ENCODE results near the gene DLD. TPM values are rescaled to one million over a fixed set of nuclear protein-coding genes. Genes with fewer than 3 reads are reported as not detected.
A peak's percentile ranks its signal among the peaks of the same experiment; 100 is the strongest.

Gene DLD, protein sequence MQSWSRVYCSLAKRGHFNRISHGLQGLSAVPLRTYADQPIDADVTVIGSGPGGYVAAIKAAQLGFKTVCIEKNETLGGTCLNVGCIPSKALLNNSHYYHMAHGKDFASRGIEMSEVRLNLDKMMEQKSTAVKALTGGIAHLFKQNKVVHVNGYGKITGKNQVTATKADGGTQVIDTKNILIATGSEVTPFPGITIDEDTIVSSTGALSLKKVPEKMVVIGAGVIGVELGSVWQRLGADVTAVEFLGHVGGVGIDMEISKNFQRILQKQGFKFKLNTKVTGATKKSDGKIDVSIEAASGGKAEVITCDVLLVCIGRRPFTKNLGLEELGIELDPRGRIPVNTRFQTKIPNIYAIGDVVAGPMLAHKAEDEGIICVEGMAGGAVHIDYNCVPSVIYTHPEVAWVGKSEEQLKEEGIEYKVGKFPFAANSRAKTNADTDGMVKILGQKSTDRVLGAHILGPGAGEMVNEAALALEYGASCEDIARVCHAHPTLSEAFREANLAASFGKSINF
- polyA plus RNA-seq = 108 to 153 TPM (median 143 TPM) in 3 replicates
- polyA plus RNA-seq (2011; ENCODE audit: low read depth) = 39.2 TPM
- polyA plus RNA-seq (2011; cell fraction: cytosol; rRNA removed) = 106 and 210 TPM in 2 replicates
- 151 and 186 TPM in 2 replicates for polyA plus RNA-seq (2011; cell fraction: nucleus; rRNA removed)
- polyA plus RNA-seq (2012; ENCODE audit: low replicate concordance) = 53.2 and 90.1 TPM in 2 replicates
- 12.3 to 204 TPM (median 110 TPM) in 3 replicates for polyA minus RNA-seq
- 35.9 TPM for polyA minus RNA-seq (2011; cell fraction: cytosol; rRNA and poly(A)+ RNA removed)
- 26.2 and 97.3 TPM in 2 replicates for polyA minus RNA-seq (2011; cell fraction: nucleus; rRNA and poly(A)+ RNA removed)

GRCh38 chr7:107890962-107891635 is at the start of gene DLD:
Gene DLD (plus strand): TSS chr7:107891183. CDS start chr7:107891251, 68 bp downstream.
- dilution Hi-C loops (cut with MboI; ENCODE audit: extremely low pct_ligation_motif_present, low sequenced_read_pairs) = no loop called here
- peak; percentile 73 for FAIRE-seq

DNA sequence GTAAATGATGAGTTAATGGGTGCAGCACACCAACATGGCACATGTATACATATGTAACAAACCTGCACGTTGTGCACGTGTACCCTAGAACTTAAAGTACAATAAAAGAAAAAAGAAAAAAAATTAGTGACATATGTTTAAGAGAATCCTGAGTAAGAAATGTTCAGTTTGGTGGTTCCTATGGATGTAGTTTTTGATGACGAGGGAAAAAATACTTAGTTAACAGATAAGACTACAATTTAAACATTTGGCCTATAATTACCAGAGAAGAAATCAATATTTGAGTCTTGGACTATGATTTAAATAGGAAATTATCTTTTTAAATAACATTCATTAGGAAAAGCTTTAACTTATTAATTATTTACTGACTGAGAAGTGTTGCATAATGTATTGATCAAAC is 48.8 kb upstream of the DLD start:
- dilution Hi-C loops (cut with MboI; ENCODE audit: extremely low pct_ligation_motif_present, low sequenced_read_pairs) = no loop called here

More at GRCh38 chr7:107890962-107891635, at the start of gene DLD:
- H3K4me2 ChIP-seq (ENCODE audit: control insufficient read depth, extremely low read depth, insufficient read depth, low read depth, low read length) = peak within 1 kb of the TSS; percentile 87
- peaks cover 48% of the 10 kb centered on the region for H3K79me2 ChIP-seq (ENCODE audit: control insufficient read depth, insufficient read depth, low read length)
- peaks cover 3 to 12% of the 10 kb centered on the region in 2 experiments for H3K36me3 ChIP-seq (ENCODE audit: control insufficient read depth in 2 of 2, extremely low read depth in 1 of 2, insufficient read depth in 2 of 2, low read length in 2 of 2)
- H3K27me3 ChIP-seq (ENCODE audit: control insufficient read depth, extremely low read depth, insufficient read depth, low read length) = no peaks in the 10 kb centered on the region
- H3K4me1 ChIP-seq (ENCODE audit: control insufficient read depth, extremely low read depth, insufficient read depth, low read length) = peaks cover 13% of the 10 kb centered on the region
- peak within 1 kb of the TSS; percentile 96 for H3K27ac ChIP-seq (ENCODE audit: control insufficient read depth, insufficient read depth, low read length)
- peaks cover 2% of the 10 kb centered on the region for H3K9me1 ChIP-seq (ENCODE audit: control insufficient read depth, extremely low read depth, insufficient read depth, low read length)
- H3K4me3 ChIP-seq (ENCODE audit: control insufficient read depth in 2 of 3, extremely low read depth in 1 of 3, insufficient read depth in 2 of 3, low read depth in 1 of 3, low read length in 3 of 3) = peak within 1 kb of the TSS; percentile 82 to 97 (median 97)
- no peaks in the 10 kb centered on the region for H3K9me3 ChIP-seq (ENCODE audit: control insufficient read depth, low read depth, low read length)
- TF ChIP-seq EZH2 (IDR thresholded peaks at IDR 0.05; ENCODE audit: low read length) (no peak), CTCF (optimal IDR thresholded peaks at IDR 0.05 in 1 of 3, IDR thresholded peaks at IDR 0.05 in 1 of 3, conservative IDR thresholded peaks at IDR 0.05 in 1 of 3; ENCODE audit: extremely low read depth in 1 of 3, insufficient read depth in 2 of 3, low read length in 3 of 3) (no peak)
- H4K20me1 ChIP-seq (ENCODE audit: control insufficient read depth, extremely low read depth, insufficient read depth, low read length) = no peaks in the 10 kb centered on the region
- peak within 1 kb of the TSS; percentile 100 for H2AFZ ChIP-seq (ENCODE audit: control insufficient read depth, low read length)
- no peak for DNase-seq (ENCODE audit: low read depth, low spot score)
- peak within 1 kb of the TSS; percentile 96 for H3K9ac ChIP-seq (ENCODE audit: control insufficient read depth, extremely low read depth, insufficient read depth, low read length)

More for the DNA sequence above, 48.8 kb upstream of the DLD start:
- Histone ChIP-seq H3K9ac (ENCODE audit: control insufficient read depth, extremely low read depth, insufficient read depth, low read length) (no peak overlapping the region), H3K4me1 (ENCODE audit: control insufficient read depth, extremely low read depth, insufficient read depth, low read length) (no peaks in the 10 kb centered on the region), H3K9me3 (ENCODE audit: control insufficient read depth, low read depth, low read length) (no peaks in the 10 kb centered on the region), H3K79me2 (ENCODE audit: control insufficient read depth, insufficient read depth, low read length) (no peaks in the 10 kb centered on the region), H3K4me2 (ENCODE audit: control insufficient read depth, extremely low read depth, insufficient read depth, low read depth, low read length) (no peak overlapping the region), H3K36me3 (ENCODE audit: control insufficient read depth in 2 of 2, extremely low read depth in 1 of 2, insufficient read depth in 2 of 2, low read length in 2 of 2) (no peaks in the 10 kb centered on the region), H4K20me1 (ENCODE audit: control insufficient read depth, extremely low read depth, insufficient read depth, low read length) (no peaks in the 10 kb centered on the region), H3K4me3 (ENCODE audit: control insufficient read depth in 2 of 3, extremely low read depth in 1 of 3, insufficient read depth in 2 of 3, low read depth in 1 of 3, low read length in 3 of 3) (no peak overlapping the region), H2AFZ (ENCODE audit: control insufficient read depth, low read length) (no peak overlapping the region), H3K27ac (ENCODE audit: control insufficient read depth, insufficient read depth, low read length) (no peak overlapping the region), H3K9me1 (ENCODE audit: control insufficient read depth, extremely low read depth, insufficient read depth, low read length) (no peaks in the 10 kb centered on the region), H3K27me3 (ENCODE audit: control insufficient read depth, extremely low read depth, insufficient read depth, low read length) (peaks cover 3% of the 10 kb centered on the region)
- TF ChIP-seq CTCF (optimal IDR thresholded peaks at IDR 0.05 in 1 of 3, IDR thresholded peaks at IDR 0.05 in 1 of 3, conservative IDR thresholded peaks at IDR 0.05 in 1 of 3; ENCODE audit: extremely low read depth in 1 of 3, insufficient read depth in 2 of 3, low read length in 3 of 3) = no peak
- no peak for TF ChIP-seq EZH2 (IDR thresholded peaks at IDR 0.05; ENCODE audit: low read length)
- FAIRE-seq (no peak), DNase-seq (ENCODE audit: low read depth, low spot score) (no peak)
